ENCODE results near the gene RBM38. TPM values are rescaled to one million over a fixed set of nuclear protein-coding genes. Genes with fewer than 3 reads are reported as not detected.

The RBM38 gene
- total and polyA plus RNA-seq, 9 of the 15 experiments (the other 6 are each of a cell fraction or from before 2014, with no cell fraction given): 0.28 to 82.4 (median 33.2) TPM

GRCh38 chr20:57398231-57398821 is 7.1 kb downstream of the RBM38 start:
- FAIRE-seq (no peak), ATAC-seq (no peak), DNase-seq (ENCODE audit: extremely low read depth in 1 of 4, low spot score in 3 of 4) (no peak)
- Histone ChIP-seq H3K9me3 (replicated peaks; ENCODE audit: control insufficient read depth, insufficient read depth, low read depth, low read length) (no peaks in the 10 kb centered on the region), H3K36me3 (ENCODE audit: control insufficient read depth, insufficient read depth, low read length) (peaks cover 98% of the 10 kb centered on the region), H3K9me1 (ENCODE audit: control insufficient read depth, insufficient read depth, low read length) (no peaks in the 10 kb centered on the region), H2AFZ (ENCODE audit: low read depth, low read length) (no peak overlapping the region), H4K20me1 (replicated peaks; ENCODE audit: control insufficient read depth, insufficient read depth, low read length) (peaks cover 48% of the 10 kb centered on the region), H3K27ac (ENCODE audit: extremely low read depth, low read depth, low read length) (no peak overlapping the region), H3K27me3 (ENCODE audit: control insufficient read depth in 2 of 2, insufficient read depth in 2 of 2, low read length in 2 of 2) (no peaks in the 10 kb centered on the region), H3K4me3 (no peak overlapping the region), H3K4me2 (ENCODE audit: insufficient read depth, low read length) (no peak overlapping the region), H3K9ac (ENCODE audit: insufficient read depth in 1 of 2, low read depth in 2 of 2, low read length in 2 of 2) (peak overlapping the region in 1 of 2 experiments; percentile 72; a peak in 1 of 4 replicates), H3K4me1 (replicated peaks in 1 of 2; ENCODE audit: control insufficient read depth in 2 of 2, insufficient read depth in 2 of 2, low read length in 2 of 2) (peaks cover 3 to 57% of the 10 kb centered on the region in 2 experiments; a peak in 4 of 5 replicates), H3K79me2 (ENCODE audit: control insufficient read depth, insufficient read depth, low read length) (peaks cover 91% of the 10 kb centered on the region)
- in situ Hi-C loops (cut with MboI): loop anchor here (25.0 kb wide), 1 partner anchor 814 kb away; no protein-coding TSS in a partner anchor
- ChIA-PET CTCF (ENCODE audit: low intra/inter-chr PET ratio) (interaction anchor here (0.7 kb wide), 1 partner anchor 8 kb away, joined by 3 read pairs; no protein-coding TSS in a partner anchor), POLR2A (interaction anchor here (0.8 to 2.1 kb wide), 9 partner anchors 8 to 94 kb away, joined by 3 to 8 read pairs (median 4); no protein-coding TSS in a partner anchor)
- peak; percentile 65 for TF ChIP-seq POLR2G (IDR thresholded peaks at IDR 0.05; ENCODE audit: low read depth, low read length)
- TF ChIP-seq BCLAF1 (IDR thresholded peaks at IDR 0.05; ENCODE audit: borderline replicate concordance in 1 of 2, control insufficient read depth in 1 of 2, low read depth in 2 of 2, low read length in 1 of 2): no peak
- no peak for TF ChIP-seq ZNF77 (CRISPR knock-in tag; IDR thresholded peaks at IDR 0.05)
- no peak for TF ChIP-seq WHSC1 (IDR thresholded peaks at IDR 0.05; ENCODE audit: low read length)
- peak; percentile 63 for TF ChIP-seq RBFOX2 (IDR thresholded peaks at IDR 0.05; ENCODE audit: low read depth, low read length)
- 77% methylated on average over 7 of the region's 27 CpGs for WGBS (ENCODE audit: insufficient coverage, low coverage, missing lambda C conversion rate)
- intact Hi-C loops (cut with micrococcal nuclease): no loop called here
- no TSS peak for BruUV-seq (replicated peaks)
